Esophagus muscularis mucosa (tissue), 4 donors: ENCODE results near the gene EFR3B. TPM values are rescaled to one million over a fixed set of nuclear protein-coding genes. Genes with fewer than 3 reads are reported as not detected.
"Not testable (repeated sequence)": the region's sequence is repeated elsewhere in the genome, so short reads cannot be mapped to it uniquely, and the experiment has no call there.

ENCODE experiments used
- DNase-seq: peaks from one replicate; pipeline ENCODE4 v3.0.0-alpha.2; 2017; ENCODE audit errors: extremely low spot score
- H3K27ac ChIP-seq, 4 donors: fragments of 200-600 bp; sonication (generic); replicated peaks in 1 of 4; 1 replicate in 3 of 4; 2 replicates in 1 of 4; pipeline ENCODE4 v1.5.1; 2016 to 2019; ENCODE audit warnings: mild to moderate bottlenecking in 1 of 4
- H3K27me3 ChIP-seq, 4 donors: fragments of 200-600 bp; sonication (generic); one replicate each; pipeline versions ENCODE4 v1.5.1 to v1.6.0; 2016 to 2019
- H3K36me3 ChIP-seq, 4 donors: fragments of 200-600 bp; sonication (generic); one replicate each; pipeline ENCODE4 v1.5.1; 2016 to 2019
- H3K4me1 ChIP-seq, 4 donors: fragments of 200-600 bp; sonication (generic); one replicate each; pipeline ENCODE4 v1.5.1; 2016 to 2019
- H3K4me3 ChIP-seq, 4 donors: fragments of 200-600 bp; sonication (generic); 1 replicate in 2 of 4; 2 replicates in 2 of 4; pipeline ENCODE4 v1.5.1; 2016 to 2019; ENCODE audit warnings: mild to moderate bottlenecking in 4 of 4, moderate library complexity in 1 of 4
- H3K9me3 ChIP-seq, 4 donors: fragments of 200-600 bp; sonication (generic); 1 replicate in 3 of 4; 2 replicates in 1 of 4; pipeline ENCODE4 v1.5.1; 2016 to 2019
- CTCF ChIP-seq, 3 experiments: fragments of 200-600 bp in 2 of 3; fragments of 450-650 bp in 1 of 3; sonication (generic) in 2 of 3; IDR thresholded peaks; one replicate each; pipeline ENCODE4 v1.5.1; 2017 to 2019; ENCODE audit warnings: antibody characterized with exemption in 3 of 3, mild to moderate bottlenecking in 2 of 3, moderate library complexity in 1 of 3
- EP300 ChIP-seq: sonication (generic); formaldehyde crosslinking; IDR thresholded peaks from one replicate; pipeline ENCODE4 v1.6.1; 2017; ENCODE audit warnings: antibody characterized with exemption
- POLR2A ChIP-seq: fragments of 450-650 bp; IDR thresholded peaks from one replicate; pipeline ENCODE4 v1.6.1; 2017; ENCODE audit warnings: antibody characterized with exemption, moderate library complexity, mild to moderate bottlenecking, low read depth
- POLR2AphosphoS5 ChIP-seq, 2 donors: sonication (generic); formaldehyde crosslinking; IDR thresholded peaks; one replicate each; pipeline ENCODE4 v1.6.1; 2017; ENCODE audit warnings: antibody characterized with exemption in 2 of 2
- WGBS: methylation state at CpG from one replicate; pipeline ENCODE4 v1.1.5; 2018; 5-methylcytosine and 5-hydroxymethylcytosine counted together
- intact Hi-C: fragments of 100-400 bp; cut with DNase I; formaldehyde crosslinking; loops from one replicate; pipeline ENCODE4 v1.15.1; 2023
- total RNA-seq, 4 donors: library from RNA; depleted of rRNA; stranded (reverse); fragments of >200 nt; gene quantifications; one replicate each; pipeline versions ENCODE4 v1.1.0 to v1.2.1, GENCODE V29; 2016

Gene EFR3B
- total RNA-seq, 4 donors from 2014 or later = 0.65 to 2.9 (median 1.00) TPM

- Histone ChIP-seq H3K9me3 (no peaks in the 10 kb centered on the region), H3K4me3 (no peak overlapping the region), H3K36me3 (peaks cover 0 to 24% (median 9%) of the 10 kb centered on the region in 4 donors), H3K4me1 (no peaks in the 10 kb centered on the region), H3K27ac (no peak overlapping the region), H3K27me3 (no peaks in the 10 kb centered on the region)
- intact Hi-C loops = no loop called here
- 97% methylated on average over 7 of the region's 8 CpGs for WGBS
- TF ChIP-seq POLR2A (no peak), POLR2AphosphoS5 (IDR thresholded peaks at IDR 0.05) (no peak), EP300 (no peak), CTCF (IDR thresholded peaks at IDR 0.05) (no peak)
- DNase-seq = no peak
Observed at GRCh38 chr2:25141120-25141519, 99.2 kb downstream of the EFR3B start.

- Histone ChIP-seq H3K36me3 (peaks cover 0 to 32% (median 12%) of the 10 kb centered on the region in 4 donors), H3K9me3 (no peaks in the 10 kb centered on the region), H3K4me1 (no peaks in the 10 kb centered on the region), H3K4me3 (no peak overlapping the region), H3K27ac (no peak overlapping the region), H3K27me3 (no peaks in the 10 kb centered on the region)
- DNase-seq = no peak
- no peak for TF ChIP-seq POLR2AphosphoS5 (IDR thresholded peaks at IDR 0.05)
- intact Hi-C loops = no loop called here
- 89% methylated on average over 6 of the region's 6 CpGs for WGBS
Observed at GRCh38 chr2:25145803-25146202, 103.9 kb downstream of the EFR3B start.

- H3K4me1 ChIP-seq = no peaks in the 10 kb centered on the region
- no peak overlapping the region for H3K4me3 ChIP-seq
Observed at GRCh38 chr2:25146896-25147295, 105.0 kb downstream of the EFR3B start.

GRCh38 chr2:25149646-25150045 lies 107.8 kb downstream of the EFR3B start:
- intact Hi-C loops = no loop called here
- TF ChIP-seq EP300 = no peak
- no peak for TF ChIP-seq POLR2A
- no peak for TF ChIP-seq POLR2AphosphoS5 (IDR thresholded peaks at IDR 0.05)
- TF ChIP-seq CTCF (IDR thresholded peaks at IDR 0.05) = no peak

More at GRCh38 chr2:25146896-25147295, 105.0 kb downstream of the EFR3B start:
- TF ChIP-seq POLR2A (no peak), CTCF (IDR thresholded peaks at IDR 0.05) (no peak), POLR2AphosphoS5 (IDR thresholded peaks at IDR 0.05) (no peak), EP300 (no peak)
- no peaks in the 10 kb centered on the region for H3K27me3 ChIP-seq
- intact Hi-C loops = no loop called here
- DNase-seq = no peak
- no peaks in the 10 kb centered on the region for H3K9me3 ChIP-seq
- peaks cover 0 to 38% (median 12%) of the 10 kb centered on the region in 4 donors for H3K36me3 ChIP-seq
- WGBS = 96% methylated on average over 10 of the region's 10 CpGs
- no peak overlapping the region for H3K27ac ChIP-seq

GRCh38 chr2:25150993-25151392 lies 109.1 kb downstream of the EFR3B start:
- H3K4me1 ChIP-seq, H3K27ac ChIP-seq, H3K9me3 ChIP-seq, H3K27me3 ChIP-seq, DNase-seq, intact Hi-C loops, H3K4me3 ChIP-seq: not testable (repeated sequence)
- 92% methylated on average over 5 of the region's 5 CpGs for WGBS
- peaks cover 0 to 29% (median 10%) of the 10 kb centered on the region in 4 donors for H3K36me3 ChIP-seq

More at GRCh38 chr2:25149646-25150045, 107.8 kb downstream of the EFR3B start:
- Histone ChIP-seq H3K36me3 (peaks cover 0 to 39% (median 15%) of the 10 kb centered on the region in 4 donors), H3K4me1 (no peaks in the 10 kb centered on the region), H3K9me3 (no peaks in the 10 kb centered on the region), H3K4me3 (no peak overlapping the region), H3K27ac (no peak overlapping the region), H3K27me3 (no peaks in the 10 kb centered on the region)
- no peak for DNase-seq
- WGBS = 100% methylated on average over 6 of the region's 6 CpGs

GRCh38 chr2:25151718-25152117 lies 109.8 kb downstream of the EFR3B start:
- no peaks in the 10 kb centered on the region for H3K27me3 ChIP-seq
- TF ChIP-seq POLR2AphosphoS5 (IDR thresholded peaks at IDR 0.05) = no peak
- no peak for TF ChIP-seq CTCF (IDR thresholded peaks at IDR 0.05)
- TF ChIP-seq POLR2A = no peak
- TF ChIP-seq EP300 = no peak
- H3K36me3 ChIP-seq = peaks cover 0 to 23% (median 10%) of the 10 kb centered on the region in 4 donors
- DNase-seq = no peak
- H3K27ac ChIP-seq = no peak overlapping the region
- 75% methylated on average over 12 of the region's 12 CpGs for WGBS
- H3K4me1 ChIP-seq = no peaks in the 10 kb centered on the region
- H3K9me3 ChIP-seq = no peaks in the 10 kb centered on the region
- intact Hi-C loops = no loop called here
- H3K4me3 ChIP-seq = no peak overlapping the region
